Peyer's patch (tissue), 4 donors: ENCODE results near the gene COL11A2. TPM values are rescaled to one million over a fixed set of nuclear protein-coding genes. Genes with fewer than 3 reads are reported as not detected.

Experiments used
- DNase-seq, 3 donors: peaks; one replicate each; pipeline ENCODE4 v3.0.0-alpha.2; 2017 to 2019
- H3K27ac ChIP-seq, 4 donors: fragments of 200-600 bp; sonication (generic); one replicate each; pipeline ENCODE4 v1.5.1; 2016 to 2019
- H3K27me3 ChIP-seq, 2 donors: fragments of 200-600 bp; sonication (generic); one replicate each; pipeline ENCODE4 v1.5.1; 2019
- H3K36me3 ChIP-seq, 3 donors: fragments of 200-600 bp; sonication (generic); one replicate each; pipeline ENCODE4 v1.5.1; 2016 to 2019
- H3K4me1 ChIP-seq, 4 donors: fragments of 200-600 bp; sonication (generic); one replicate each; pipeline ENCODE4 v1.5.1; 2016 to 2019
- H3K4me3 ChIP-seq, 4 donors: fragments of 200-600 bp; sonication (generic); 1 replicate in 3 of 4; 2 replicates in 1 of 4; pipeline ENCODE4 v1.5.1; 2016 to 2019; ENCODE audit warnings: mild to moderate bottlenecking in 1 of 4
- H3K9me3 ChIP-seq, 4 donors: fragments of 200-600 bp; sonication (generic); one replicate each; pipeline ENCODE4 v1.5.1; 2016 to 2019; ENCODE audit warnings: mild to moderate bottlenecking in 1 of 4
- CTCF ChIP-seq, 6 experiments: fragments of 450-650 bp in 4 of 6; fragments of 200-600 bp in 2 of 6; sonication (generic) in 1 of 6; IDR thresholded peaks; one replicate each; pipeline ENCODE4 v1.5.1; 2017 to 2019; ENCODE audit warnings: antibody characterized with exemption in 6 of 6, mild to moderate bottlenecking in 3 of 6, moderate library complexity in 1 of 6
- POLR2A ChIP-seq, 2 donors: fragments of 450-650 bp; IDR thresholded peaks; one replicate each; pipeline ENCODE4 v1.5.1; 2017; ENCODE audit warnings: antibody characterized with exemption in 2 of 2, mild to moderate bottlenecking in 2 of 2, moderate library complexity in 2 of 2
- total RNA-seq, 4 donors: library from RNA; depleted of rRNA; stranded (reverse); fragments of >200 nt; gene quantifications; one replicate each; pipeline ENCODE4 v1.1.0, GENCODE V29; 2016

Gene COL11A2
- total RNA-seq, 4 donors from 2014 or later = 0.18 to 2.5 (median 0.54) TPM; not detected in 1

GRCh38 chr6:33163540-33163939, 28.7 kb downstream of the COL11A2 start:
- DNase-seq = no peak
- H3K4me3 ChIP-seq = no peak overlapping the region
- H3K27ac ChIP-seq = no peak overlapping the region
- no peaks in the 10 kb centered on the region for H3K36me3 ChIP-seq
- no peak for TF ChIP-seq CTCF (IDR thresholded peaks at IDR 0.05)
- no peaks in the 10 kb centered on the region for H3K27me3 ChIP-seq
- H3K4me1 ChIP-seq = peaks cover 0 to 13% (median 6%) of the 10 kb centered on the region in 4 donors
- no peaks in the 10 kb centered on the region for H3K9me3 ChIP-seq

- Histone ChIP-seq H3K9me3 (no peaks in the 10 kb centered on the region), H3K27ac (peak overlapping the region in 3 of 4 donors; percentile 39 to 59 (median 47)), H3K4me1 (peaks cover 0 to 13% (median 6%) of the 10 kb centered on the region in 4 donors), H3K27me3 (no peaks in the 10 kb centered on the region), H3K4me3 (peak overlapping the region; percentile 39 to 69 (median 55)), H3K36me3 (no peaks in the 10 kb centered on the region)
- peak; percentile 76 to 93 (median 85) for DNase-seq
- TF ChIP-seq CTCF (IDR thresholded peaks at IDR 0.05) (peak; percentile 83 to 98 (median 92)), POLR2A (IDR thresholded peaks at IDR 0.05) (no peak)
Measured at GRCh38 chr6:33161354-33162331, 30.6 kb downstream of the COL11A2 start.

GRCh38 chr6:33160728-33161344, 31.4 kb downstream of the COL11A2 start:
- peak in 2 of 3 donors; percentile 54 to 56 for DNase-seq
- Histone ChIP-seq H3K4me1 (peaks cover 0 to 13% (median 6%) of the 10 kb centered on the region in 4 donors), H3K27me3 (no peaks in the 10 kb centered on the region), H3K36me3 (no peaks in the 10 kb centered on the region), H3K4me3 (no peak overlapping the region), H3K9me3 (no peaks in the 10 kb centered on the region), H3K27ac (peak overlapping the region in 3 of 4 donors; percentile 5 to 59 (median 47))
- no peak for TF ChIP-seq POLR2A (IDR thresholded peaks at IDR 0.05)
- TF ChIP-seq CTCF (IDR thresholded peaks at IDR 0.05) = no peak

GRCh38 chr6:33160096-33160495, 32.2 kb downstream of the COL11A2 start:
- no peak for DNase-seq
- Histone ChIP-seq H3K4me3 (no peak overlapping the region), H3K4me1 (peaks cover 0 to 13% (median 6%) of the 10 kb centered on the region in 4 donors), H3K27me3 (no peaks in the 10 kb centered on the region), H3K27ac (no peak overlapping the region), H3K36me3 (no peaks in the 10 kb centered on the region), H3K9me3 (no peaks in the 10 kb centered on the region)
- no peak for TF ChIP-seq POLR2A (IDR thresholded peaks at IDR 0.05)
- TF ChIP-seq CTCF (IDR thresholded peaks at IDR 0.05) = no peak

GRCh38 chr6:33156964-33157363, 35.3 kb downstream of the COL11A2 start:
- peaks cover 0 to 8% (median 3%) of the 10 kb centered on the region in 4 donors for H3K9me3 ChIP-seq
- TF ChIP-seq CTCF (IDR thresholded peaks at IDR 0.05) = no peak
- no peak for TF ChIP-seq POLR2A (IDR thresholded peaks at IDR 0.05)
- H3K27ac ChIP-seq = no peak overlapping the region
- no peaks in the 10 kb centered on the region for H3K36me3 ChIP-seq
- H3K4me1 ChIP-seq = peaks cover 0 to 10% (median 5%) of the 10 kb centered on the region in 4 donors
- no peak overlapping the region for H3K4me3 ChIP-seq
- H3K27me3 ChIP-seq = no peaks in the 10 kb centered on the region
- DNase-seq = no peak
